LoVo (cell line): ENCODE results near the gene STAB2.
"Not testable (repeated sequence)": the region's sequence is repeated elsewhere in the genome, so short reads cannot be mapped to it uniquely, and the experiment has no call there.

Experiments
- DNase-seq: peaks from one replicate; pipeline ENCODE4 v3.0.0-alpha.2; 2016; ENCODE audit warnings: low spot score

STAB2 gene

GRCh38 chr12:103809639-103810038 is 222.6 kb downstream of the STAB2 start:
- DNase-seq: not testable (repeated sequence)

GRCh38 chr12:103810111-103810510 is 223.0 kb downstream of the STAB2 start:
- DNase-seq: no peak

GRCh38 chr12:103811791-103812190 is 224.7 kb downstream of the STAB2 start:
- DNase-seq: no peak

- DNase-seq: no peak
Measured at GRCh38 chr12:103812789-103813188, 225.7 kb downstream of the STAB2 start.

GRCh38 chr12:103813426-103813825 is 226.4 kb downstream of the STAB2 start:
- no peak for DNase-seq

- DNase-seq: no peak
Measured at GRCh38 chr12:103813949-103814348, 226.9 kb downstream of the STAB2 start.

GRCh38 chr12:103814436-103814835 is 227.4 kb downstream of the STAB2 start:
- no peak for DNase-seq
